GM12878 (cell line): Measurements from ENCODE around the gene CA5A. TPM values are rescaled to one million over a fixed set of nuclear protein-coding genes. Genes with fewer than 3 reads are reported as not detected.

Experiments used
- BACH1 ChIP-seq: fragments of 450-650 bp; IDR thresholded peaks from 2 replicates; pipeline ENCODE4 v1.6.1; 2017; ENCODE audit warnings: mild to moderate bottlenecking, borderline replicate concordance
- BMI1 ChIP-seq: fragments of 450-650 bp; IDR thresholded peaks from 2 replicates; pipeline ENCODE4 v1.6.1; 2016; ENCODE audit warnings: mild to moderate bottlenecking, moderate library complexity, borderline replicate concordance
- CEBPB ChIP-seq, 2 experiments: fragments of 150-350 bp in 1 of 2; IDR thresholded peaks; 2 replicates each; pipeline ENCODE4 v1.6.1; 2012 to 2014; ENCODE audit warnings: low read depth in 2 of 2, low read length in 2 of 2, borderline replicate concordance in 1 of 2, inconsistent platforms in 1 of 2
- CHD1 ChIP-seq: IDR thresholded peaks from 2 replicates; pipeline ENCODE4 v1.6.1; 2012; ENCODE audit warnings: low read depth, low read length, improper control_type of control experiment
- EED ChIP-seq: sonication (generic); IDR thresholded peaks from 2 replicates; pipeline ENCODE4 v1.6.1; 2016; ENCODE audit warnings: antibody characterized with exemption, low read depth
- EGR1 ChIP-seq, 2 experiments: IDR thresholded peaks; 1 replicate in 1 of 2; 2 replicates in 1 of 2; pipeline ENCODE4 v1.6.1; 2011 to 2012; ENCODE audit warnings: low read depth in 2 of 2, low read length in 2 of 2, borderline replicate concordance in 1 of 2, mild to moderate bottlenecking in 1 of 2, moderate library complexity in 1 of 2
- KAT2A ChIP-seq: conservative IDR thresholded peaks from 2 replicates; pipeline ENCODE4 v1.6.1; 2011; ENCODE audit warnings: low read depth, low read length; ENCODE audit not compliant: control insufficient read depth
- MTA3 ChIP-seq: IDR thresholded peaks from 2 replicates; pipeline ENCODE4 v1.6.1; 2012; ENCODE audit warnings: low read length, inconsistent platforms, borderline replicate concordance
- NFYA ChIP-seq: IDR thresholded peaks from 2 replicates; pipeline ENCODE4 v1.6.1; 2011; ENCODE audit warnings: low read depth, mild to moderate bottlenecking, low read length, improper control_type of control experiment, borderline replicate concordance
- PAX8 ChIP-seq: fragments of 450-650 bp; IDR thresholded peaks from 2 replicates; pipeline ENCODE4 v1.6.1; 2017; ENCODE audit warnings: mild to moderate bottlenecking, moderate library complexity
- POLR2AphosphoS2 ChIP-seq: IDR thresholded peaks from 2 replicates; pipeline ENCODE4 v1.6.1; 2011; ENCODE audit warnings: low read depth, mild to moderate bottlenecking, low read length, improper control_type of control experiment, moderate library complexity
- REST ChIP-seq: IDR thresholded peaks from 2 replicates; pipeline ENCODE4 v1.6.1; 2012; ENCODE audit warnings: mild to moderate bottlenecking, low read depth, low read length
- SMAD5 ChIP-seq: IDR thresholded peaks from 2 replicates; pipeline ENCODE4 v1.6.1; 2016; ENCODE audit warnings: antibody characterized with exemption, low read depth
- TARDBP ChIP-seq: IDR thresholded peaks from 2 replicates; pipeline ENCODE4 v1.6.1; 2016; ENCODE audit warnings: borderline replicate concordance
- TCF3 ChIP-seq: IDR thresholded peaks from 2 replicates; pipeline ENCODE4 v1.6.1; 2012; ENCODE audit warnings: low read depth, mild to moderate bottlenecking, low read length, borderline replicate concordance; ENCODE audit not compliant: insufficient read depth
- TCF7 ChIP-seq: IDR thresholded peaks from 2 replicates; pipeline ENCODE4 v1.6.1; 2014; ENCODE audit warnings: antibody characterized with exemption, borderline replicate concordance
- USF2 ChIP-seq: IDR thresholded peaks from 2 replicates; pipeline ENCODE4 v1.6.1; 2011; ENCODE audit warnings: low read depth, low read length, improper control_type of control experiment, borderline replicate concordance
- ZNF384 ChIP-seq: IDR thresholded peaks from 2 replicates; pipeline ENCODE4 v1.6.1; 2012; ENCODE audit warnings: low read depth, mild to moderate bottlenecking, low read length, improper control_type of control experiment, borderline replicate concordance
- ZSCAN29 ChIP-seq: fragments of 450-650 bp; IDR thresholded peaks from 2 replicates; pipeline ENCODE4 v1.6.1; 2017; ENCODE audit warnings: mild to moderate bottlenecking, moderate library complexity
- polyA plus RNA-seq, 11 experiments: library from polyadenylated mRNA; depleted of rRNA in 4 of 11; unstranded in 6 of 11; stranded (reverse) in 5 of 11; fragments of >200 nt; fragmentation: Nextera tagmentation in 4 of 11; fragmentation: Illumina TruSeq in 1 of 11; extraction: Ambion mirVana in 4 of 11; extraction: Trizol in 1 of 11; gene quantifications; 1 replicate in 1 of 11; 2 replicates in 10 of 11; pipeline versions ENCODE4 v1.2.1 to v1.2.3, GENCODE V29; 2011 to 2016; ENCODE audit warnings: inconsistent platforms in 2 of 11, missing spikeins in 2 of 11, low read depth in 1 of 11
- total RNA-seq, 4 experiments: library from RNA; depleted of rRNA in 3 of 4; stranded (reverse); fragments of >200 nt in 3 of 4; fragmentation: Illumina TruSeq in 1 of 4; extraction: Trizol in 1 of 4; gene quantifications; 2 replicates each; pipeline versions ENCODE4 v1.2.1 to v1.2.3, GENCODE V29; 2013 to 2021
- TF ChIP-seq, protein P1 (sequence below): fragments of 450-650 bp; IDR thresholded peaks from 2 replicates; pipeline ENCODE4 v1.6.1; 2016; ENCODE audit warnings: mild to moderate bottlenecking, moderate library complexity, borderline replicate concordance

The CA5A gene
- total and polyA plus RNA-seq, 10 of the 15 experiments (the other 5 are each of a cell fraction or from before 2014, with no cell fraction given) = not detected

DNA sequence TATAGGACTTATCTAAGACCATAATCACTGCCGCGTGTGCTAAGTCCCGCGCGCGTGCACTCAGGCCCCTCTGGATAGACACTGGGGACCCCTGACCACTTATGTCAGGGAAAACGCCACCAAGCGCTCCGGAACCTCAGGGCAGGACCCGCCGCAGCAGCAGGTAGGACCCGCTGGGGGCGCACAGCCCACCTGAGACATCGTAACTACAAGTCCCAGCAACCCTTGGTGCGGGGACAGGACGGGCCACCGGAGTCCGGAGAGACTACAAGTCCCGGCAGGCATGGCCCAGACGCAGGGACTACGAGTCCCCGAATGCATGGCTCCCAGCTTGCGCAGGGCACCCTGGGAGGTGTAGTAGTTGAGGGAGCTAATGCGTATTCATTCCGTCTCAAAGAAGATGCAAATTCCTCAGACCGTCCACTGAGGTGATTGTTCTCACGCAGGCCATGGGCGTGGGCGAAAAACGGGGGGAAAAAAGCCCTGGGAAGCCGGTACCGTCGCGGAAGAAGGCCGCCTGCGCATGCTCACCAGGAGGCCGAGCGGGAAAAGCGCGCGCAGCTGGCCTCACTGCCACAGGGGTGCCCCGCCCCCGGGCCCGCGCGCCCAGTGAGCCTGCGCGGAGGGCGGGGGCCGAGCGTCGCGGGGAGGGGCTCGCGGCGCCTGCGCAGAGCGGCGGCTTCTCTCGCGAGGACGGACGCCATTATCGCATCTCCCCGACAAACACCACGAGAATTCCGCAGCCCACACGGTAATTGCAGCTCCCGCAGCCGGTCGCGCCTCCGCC, 14.6 kb upstream of the CA5A start, which contains the start of gene BANP (continued):
- TF ChIP-seq, protein P1, sequence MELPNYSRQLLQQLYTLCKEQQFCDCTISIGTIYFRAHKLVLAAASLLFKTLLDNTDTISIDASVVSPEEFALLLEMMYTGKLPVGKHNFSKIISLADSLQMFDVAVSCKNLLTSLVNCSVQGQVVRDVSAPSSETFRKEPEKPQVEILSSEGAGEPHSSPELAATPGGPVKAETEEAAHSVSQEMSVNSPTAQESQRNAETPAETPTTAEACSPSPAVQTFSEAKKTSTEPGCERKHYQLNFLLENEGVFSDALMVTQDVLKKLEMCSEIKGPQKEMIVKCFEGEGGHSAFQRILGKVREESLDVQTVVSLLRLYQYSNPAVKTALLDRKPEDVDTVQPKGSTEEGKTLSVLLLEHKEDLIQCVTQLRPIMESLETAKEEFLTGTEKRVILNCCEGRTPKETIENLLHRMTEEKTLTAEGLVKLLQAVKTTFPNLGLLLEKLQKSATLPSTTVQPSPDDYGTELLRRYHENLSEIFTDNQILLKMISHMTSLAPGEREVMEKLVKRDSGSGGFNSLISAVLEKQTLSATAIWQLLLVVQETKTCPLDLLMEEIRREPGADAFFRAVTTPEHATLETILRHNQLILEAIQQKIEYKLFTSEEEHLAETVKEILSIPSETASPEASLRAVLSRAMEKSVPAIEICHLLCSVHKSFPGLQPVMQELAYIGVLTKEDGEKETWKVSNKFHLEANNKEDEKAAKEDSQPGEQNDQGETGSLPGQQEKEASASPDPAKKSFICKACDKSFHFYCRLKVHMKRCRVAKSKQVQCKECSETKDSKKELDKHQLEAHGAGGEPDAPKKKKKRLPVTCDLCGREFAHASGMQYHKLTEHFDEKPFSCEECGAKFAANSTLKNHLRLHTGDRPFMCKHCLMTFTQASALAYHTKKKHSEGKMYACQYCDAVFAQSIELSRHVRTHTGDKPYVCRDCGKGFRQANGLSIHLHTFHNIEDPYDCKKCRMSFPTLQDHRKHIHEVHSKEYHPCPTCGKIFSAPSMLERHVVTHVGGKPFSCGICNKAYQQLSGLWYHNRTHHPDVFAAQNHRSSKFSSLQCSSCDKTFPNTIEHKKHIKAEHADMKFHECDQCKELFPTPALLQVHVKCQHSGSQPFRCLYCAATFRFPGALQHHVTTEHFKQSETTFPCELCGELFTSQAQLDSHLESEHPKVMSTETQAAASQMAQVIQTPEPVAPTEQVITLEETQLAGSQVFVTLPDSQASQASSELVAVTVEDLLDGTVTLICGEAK = peak; percentile 97
- TF ChIP-seq CHD1 (no peak), REST (no peak), NFYA (no peak), ZNF384 (no peak), CEBPB (IDR thresholded peaks at IDR 0.05; ENCODE audit: borderline replicate concordance in 1 of 2, low read depth in 2 of 2, low read length in 2 of 2) (no peak), USF2 (no peak), KAT2A (no peak), TARDBP (peak; percentile 98), BMI1 (no peak), EED (no peak; the same call in 1 of the 2 replicates), MTA3 (no peak), TCF7 (no peak), SMAD5 (no peak), ZSCAN29 (peak; percentile 52; the same call in 1 of the 2 replicates), TCF3 (peak; percentile 20; the same call in 1 of the 2 replicates), POLR2AphosphoS2 (no peak; the same call in 1 of the 2 replicates), EGR1 (IDR thresholded peaks at IDR 0.05; ENCODE audit: borderline replicate concordance in 1 of 2, low read depth in 2 of 2, low read length in 2 of 2) (peak; percentile 11 to 43; a peak in 2 of 3 replicates), PAX8 (no peak), BACH1 (no peak; the same call in none of the 2 replicates)
